H9 (cell line): Measurements from ENCODE around the gene HIGD2A. TPM values are rescaled to one million over a fixed set of nuclear protein-coding genes. Genes with fewer than 3 reads are reported as not detected.

Experiments used
- DNase-seq: peaks from one replicate; pipeline ENCODE4 v3.0.0-alpha.2; 2017
- H2AFZ ChIP-seq: one replicate; pipeline ENCODE4 v1.6.1; 2013; ENCODE audit warnings: mild to moderate bottlenecking, low read length, control low read depth, moderate library complexity
- H2AK5ac ChIP-seq: 2 replicates; pipeline ENCODE4 v1.6.1; 2013; ENCODE audit warnings: low read length, control low read depth, mixed read lengths; ENCODE audit not compliant: insufficient read length
- H2BK120ac ChIP-seq: one replicate; pipeline ENCODE4 v1.6.1; 2013; ENCODE audit warnings: low read depth, mild to moderate bottlenecking, low read length, control low read depth, inconsistent platforms; ENCODE audit not compliant: poor library complexity, severe bottlenecking
- H2BK12ac ChIP-seq: 2 replicates; pipeline ENCODE4 v1.6.1; 2013; ENCODE audit warnings: low read length, control low read depth, mixed read lengths, low read depth; ENCODE audit not compliant: insufficient read length
- H2BK15ac ChIP-seq: 2 replicates; pipeline ENCODE4 v1.6.1; 2013; ENCODE audit warnings: low read depth, low read length, control low read depth
- H2BK20ac ChIP-seq: one replicate; pipeline ENCODE4 v1.6.1; 2013; ENCODE audit warnings: low read depth, mild to moderate bottlenecking, low read length, control low read depth, inconsistent platforms; ENCODE audit not compliant: poor library complexity, severe bottlenecking
- H2BK5ac ChIP-seq: 2 replicates; pipeline ENCODE4 v1.6.1; 2013; ENCODE audit warnings: low read length, control low read depth, mixed read lengths; ENCODE audit not compliant: insufficient read length
- H3K14ac ChIP-seq: 2 replicates; pipeline ENCODE4 v1.6.1; 2013; ENCODE audit warnings: low read length, control low read depth; ENCODE audit not compliant: insufficient read depth
- H3K18ac ChIP-seq: 2 replicates; pipeline ENCODE4 v1.6.1; 2013; ENCODE audit warnings: low read depth, mild to moderate bottlenecking, mixed read lengths, low read length, control low read depth; ENCODE audit not compliant: insufficient read length
- H3K23ac ChIP-seq: 2 replicates; pipeline ENCODE4 v1.6.1; 2013; ENCODE audit warnings: low read length, control low read depth, mixed read lengths, low read depth; ENCODE audit not compliant: insufficient read length
- H3K23me2 ChIP-seq: 2 replicates; pipeline ENCODE4 v1.6.1; 2013; ENCODE audit warnings: low read depth, mild to moderate bottlenecking, mixed read lengths, low read length, control low read depth; ENCODE audit not compliant: insufficient read length, poor library complexity, severe bottlenecking
- H3K27ac ChIP-seq: 2 replicates; pipeline ENCODE4 v1.5.1; 2013; ENCODE audit warnings: low read length, control low read depth, mixed read lengths, low read depth; ENCODE audit not compliant: insufficient read length
- H3K27me3 ChIP-seq: 2 replicates; pipeline ENCODE4 v1.6.1; 2013; ENCODE audit warnings: low read length, control low read depth, inconsistent platforms; ENCODE audit not compliant: insufficient read depth
- H3K4ac ChIP-seq: 2 replicates; pipeline ENCODE4 v1.6.1; 2013; ENCODE audit warnings: low read depth, mild to moderate bottlenecking, control low read depth, inconsistent platforms, low read length, moderate library complexity
- H3K4me1 ChIP-seq: 2 replicates; pipeline ENCODE4 v1.6.1; 2013; ENCODE audit warnings: low read length, control low read depth, inconsistent platforms; ENCODE audit not compliant: insufficient read depth
- H3K4me2 ChIP-seq: 2 replicates; pipeline ENCODE4 v1.6.1; 2013; ENCODE audit warnings: low read length, control low read depth, mixed read lengths; ENCODE audit not compliant: insufficient read length, insufficient read depth
- H3K56ac ChIP-seq: 2 replicates; pipeline ENCODE4 v1.6.1; 2013; ENCODE audit warnings: low read depth, mild to moderate bottlenecking, mixed read lengths, low read length, control low read depth; ENCODE audit not compliant: insufficient read length
- H3K79me1 ChIP-seq: 2 replicates; pipeline ENCODE4 v1.6.1; 2013; ENCODE audit warnings: low read depth, mild to moderate bottlenecking, moderate library complexity, low read length, control low read depth, inconsistent platforms; ENCODE audit not compliant: insufficient read depth, poor library complexity, severe bottlenecking
- H3K79me2 ChIP-seq: 2 replicates; pipeline ENCODE4 v1.6.1; 2013; ENCODE audit warnings: low read length, control low read depth, inconsistent platforms; ENCODE audit not compliant: insufficient read depth
- H3K9ac ChIP-seq: 2 replicates; pipeline ENCODE4 v1.6.1; 2013; ENCODE audit warnings: low read length, control low read depth, mixed read lengths; ENCODE audit not compliant: insufficient read length; ENCODE audit errors: extremely low read depth
- H3K9me3 ChIP-seq: one replicate; pipeline ENCODE4 v1.6.1; 2013; ENCODE audit warnings: low read depth, low read length, inconsistent platforms; ENCODE audit not compliant: control insufficient read depth
- H3T11ph ChIP-seq: one replicate; pipeline ENCODE4 v1.6.1; 2013; ENCODE audit warnings: mild to moderate bottlenecking, low read length, control low read depth, inconsistent platforms
- H4K20me1 ChIP-seq: one replicate; pipeline ENCODE4 v1.6.1; 2013; ENCODE audit not compliant: control insufficient read depth, insufficient read length, insufficient read depth
- H4K5ac ChIP-seq: 2 replicates; pipeline ENCODE4 v1.6.1; 2013; ENCODE audit warnings: low read depth, mild to moderate bottlenecking, mixed read lengths, low read length, control low read depth; ENCODE audit not compliant: insufficient read length
- H4K8ac ChIP-seq: replicated peaks from 2 replicates; pipeline ENCODE4 v1.6.1; 2013; ENCODE audit warnings: low read length, control low read depth, mixed read lengths, low read depth; ENCODE audit not compliant: insufficient read length
- H4K91ac ChIP-seq: 2 replicates; pipeline ENCODE4 v1.6.1; 2013; ENCODE audit warnings: low read depth, mild to moderate bottlenecking, moderate library complexity, mixed read lengths, low read length, control low read depth; ENCODE audit not compliant: insufficient read length
- H3K27ac Mint-ChIP-seq, 3 experiments: 2 replicates in 2 of 3; 3 replicates in 1 of 3; pipeline ENCODE4 v1.8.0; 2020 to 2021; ENCODE audit warnings: mixed read lengths in 3 of 3, mild to moderate bottlenecking in 1 of 3, moderate library complexity in 1 of 3
- H3K27me3 Mint-ChIP-seq: 2 replicates; pipeline ENCODE4 v1.8.0; 2021; ENCODE audit warnings: low read depth, mild to moderate bottlenecking, moderate library complexity, mixed read lengths
- H3K36me3 Mint-ChIP-seq, 3 experiments: 2 replicates in 2 of 3; 3 replicates in 1 of 3; pipeline ENCODE4 v1.8.0; 2020 to 2021; ENCODE audit warnings: low read depth in 3 of 3, mixed read lengths in 3 of 3; ENCODE audit not compliant: insufficient read depth in 1 of 3
- H3K4me1 Mint-ChIP-seq, 2 experiments: 2 replicates each; pipeline ENCODE4 v1.8.0; 2020; ENCODE audit warnings: mixed read lengths in 2 of 2
- H3K4me3 Mint-ChIP-seq, 2 experiments: 2 replicates in 1 of 2; 3 replicates in 1 of 2; pipeline ENCODE4 v1.8.0; 2020 to 2021; ENCODE audit warnings: mild to moderate bottlenecking in 2 of 2, mixed read lengths in 2 of 2, moderate library complexity in 1 of 2
- H3K9me3 Mint-ChIP-seq, 2 experiments: 2 replicates in 1 of 2; 3 replicates in 1 of 2; pipeline ENCODE4 v1.8.0; 2020; ENCODE audit warnings: mild to moderate bottlenecking in 2 of 2, mixed read lengths in 2 of 2, moderate library complexity in 1 of 2
- CTCF ChIP-seq: fragments of 200-600 bp; sonication (generic); conservative IDR thresholded peaks from 3 replicates; pipeline ENCODE4 v1.8.0; 2021; ENCODE audit warnings: antibody characterized with exemption, mild to moderate bottlenecking
- WGBS: extraction: QIAGEN DNeasy Blood & Tissue Kit; methylation state at CpG from one replicate; pipeline ENCODE4 v1.1.7; 2013; ENCODE audit warnings: missing lambda C conversion rate, low lambda C conversion rate, mixed read lengths; ENCODE audit not compliant: insufficient read length; ENCODE audit errors: extremely low coverage; 5-methylcytosine and 5-hydroxymethylcytosine counted together
- total RNA-seq: library from RNA; stranded (reverse); gene quantifications from 2 replicates; pipeline ENCODE4 v1.2.1, GENCODE V29; 2021

The HIGD2A gene
- total RNA-seq, 1 experiment from 2014 or later = 92.3 TPM

GRCh38 chr5:176368726-176369125 lies 19.8 kb upstream of the HIGD2A start:
- H3K23ac ChIP-seq = no peak overlapping the region
- H2BK5ac ChIP-seq = no peak overlapping the region
- no peak overlapping the region for H2BK120ac ChIP-seq
- no peak overlapping the region for H2BK12ac ChIP-seq
- no peaks in the 10 kb centered on the region for H4K20me1 ChIP-seq
- no peak overlapping the region for H2BK15ac ChIP-seq
- no peak for DNase-seq
- peaks cover 16% of the 10 kb centered on the region for H3K23me2 ChIP-seq
- H4K5ac ChIP-seq = no peak overlapping the region
- no peaks in the 10 kb centered on the region for H3K4me1 ChIP-seq
- H2AK5ac ChIP-seq = no peak overlapping the region
- Mint-ChIP-seq H3K9me3 (no peaks in the 10 kb centered on the region), H3K4me3 (no peak overlapping the region), H3K27me3 (peaks cover 33% of the 10 kb centered on the region), H3K36me3 (peaks cover 9 to 25% (median 12%) of the 10 kb centered on the region in 3 experiments), H3K4me1 (peaks cover 4 to 9% of the 10 kb centered on the region in 2 experiments), H3K27ac (no peak overlapping the region)
- no peaks in the 10 kb centered on the region for H3K9me3 ChIP-seq
- no peak overlapping the region for H2AFZ ChIP-seq
- no peak for TF ChIP-seq CTCF
- no CpG with 5 or more reads among the region's 13 CpGs for WGBS
- H2BK20ac ChIP-seq = no peak overlapping the region
- H3K27ac ChIP-seq = no peak overlapping the region
- no peak overlapping the region for H3K18ac ChIP-seq
- H3K9ac ChIP-seq = no peak overlapping the region
- no peak overlapping the region for H4K91ac ChIP-seq
- no peaks in the 10 kb centered on the region for H3K79me1 ChIP-seq
- H3K4ac ChIP-seq = no peak overlapping the region
- peaks cover 6% of the 10 kb centered on the region; the same call in 1 of the 2 replicates for H3K27me3 ChIP-seq
- no peak overlapping the region for H3K4me2 ChIP-seq
- H3T11ph ChIP-seq = no peak overlapping the region
- H3K56ac ChIP-seq = no peak overlapping the region
- no peaks in the 10 kb centered on the region for H3K79me2 ChIP-seq
- no peak overlapping the region for H4K8ac ChIP-seq
- no peak overlapping the region for H3K14ac ChIP-seq
